AG09309 (cell line): ENCODE data around the gene TADA2B.

Source experiments
- DNase-seq: peaks from one replicate; pipeline ENCODE4 v3.0.0-alpha.2; 2010; ENCODE audit warnings: low read depth
- H3K4me3 ChIP-seq: 2 replicates; pipeline ENCODE4 v1.5.1; 2011; ENCODE audit warnings: mild to moderate bottlenecking, low read depth, low read length, moderate library complexity; ENCODE audit not compliant: control insufficient read depth
- CTCF ChIP-seq: IDR thresholded peaks from 2 replicates; pipeline ENCODE4 v1.5.1; 2011; ENCODE audit warnings: mild to moderate bottlenecking, low read depth, low read length, inconsistent platforms; ENCODE audit not compliant: insufficient read depth, control insufficient read depth; ENCODE audit errors: missing control alignments

Gene TADA2B

GRCh38 chr4:7007142-7007907, 35.8 kb upstream of the TADA2B start:
- DNase-seq = no peak
- no peak overlapping the region for H3K4me3 ChIP-seq
- no peak for TF ChIP-seq CTCF

- no peak for DNase-seq
- no peak overlapping the region for H3K4me3 ChIP-seq
These were observed 35.2 kb upstream of the TADA2B start for GRCh38 chr4:7007944-7008343.

GRCh38 chr4:7009564-7009963, 33.6 kb upstream of the TADA2B start:
- DNase-seq = no peak
- TF ChIP-seq CTCF = no peak
- H3K4me3 ChIP-seq = no peak overlapping the region

More at GRCh38 chr4:7007944-7008343, 35.2 kb upstream of the TADA2B start:
- no peak for TF ChIP-seq CTCF

GRCh38 chr4:7013175-7013574, 30.0 kb upstream of the TADA2B start:
- TF ChIP-seq CTCF = no peak
- no peak overlapping the region for H3K4me3 ChIP-seq
- DNase-seq = no peak

- no peak overlapping the region for H3K4me3 ChIP-seq
These were observed 28.4 kb upstream of the TADA2B start for GRCh38 chr4:7014815-7015214.

GRCh38 chr4:7015383-7016035, 27.7 kb upstream of the TADA2B start:
- no peak for TF ChIP-seq CTCF
- DNase-seq = no peak
- H3K4me3 ChIP-seq = no peak overlapping the region

More at GRCh38 chr4:7014815-7015214, 28.4 kb upstream of the TADA2B start:
- TF ChIP-seq CTCF = no peak
- no peak for DNase-seq
